Smooth muscle cell (in vitro differentiated cells): Measurements from ENCODE around the gene TXNRD3. TPM values are rescaled to one million over a fixed set of nuclear protein-coding genes. Genes with fewer than 3 reads are reported as not detected.
"Not testable (repeated sequence)": the region's sequence is repeated elsewhere in the genome, so short reads cannot be mapped to it uniquely, and the experiment has no call there.

Experiments
- DNase-seq: peaks from one replicate; lab custom pipeline; 2025; ENCODE audit not compliant: unreplicated experiment; lab: John Stamatoyannopoulos, UW
- H2AFZ ChIP-seq: fragments of 200-600 bp; sonication (generic); 2 replicates; pipeline ENCODE4 v1.6.0; 2016; ENCODE audit warnings: antibody characterized with exemption, low read depth, mild to moderate bottlenecking
- H3F3A ChIP-seq: fragments of 200-600 bp; sonication (generic); 2 replicates; pipeline ENCODE4 v1.6.0; 2017; ENCODE audit warnings: antibody characterized with exemption, low read depth
- H3K27ac ChIP-seq: fragments of 200-600 bp; sonication (generic); 2 replicates; pipeline ENCODE4 v1.5.1; 2016; ENCODE audit warnings: low read depth, mild to moderate bottlenecking
- H3K27me3 ChIP-seq: fragments of 200-600 bp; sonication (generic); 2 replicates; pipeline ENCODE4 v1.6.1; 2016; ENCODE audit warnings: low read depth, mild to moderate bottlenecking
- H3K36me3 ChIP-seq: fragments of 200-600 bp; sonication (generic); 2 replicates; pipeline ENCODE4 v1.5.1; 2016; ENCODE audit warnings: low read depth
- H3K4me1 ChIP-seq: fragments of 200-600 bp; sonication (generic); 2 replicates; pipeline ENCODE4 v1.5.1; 2016; ENCODE audit warnings: low read depth
- H3K4me2 ChIP-seq: fragments of 200-600 bp; sonication (generic); 2 replicates; pipeline ENCODE4 v1.6.0; 2016; ENCODE audit warnings: mild to moderate bottlenecking
- H3K4me3 ChIP-seq: fragments of 200-600 bp; sonication (generic); 2 replicates; pipeline ENCODE4 v1.5.1; 2016; ENCODE audit warnings: mild to moderate bottlenecking
- H3K79me2 ChIP-seq: fragments of 200-600 bp; sonication (generic); 2 replicates; pipeline ENCODE4 v1.6.0; 2016; ENCODE audit warnings: low read depth, mild to moderate bottlenecking
- H3K9ac ChIP-seq: fragments of 200-600 bp; sonication (generic); 2 replicates; pipeline ENCODE4 v1.6.0; 2016; ENCODE audit warnings: low read depth
- H3K9me3 ChIP-seq: fragments of 200-600 bp; sonication (generic); replicated peaks from 2 replicates; pipeline ENCODE4 v1.5.1; 2016; ENCODE audit warnings: low read depth
- H4K20me1 ChIP-seq: fragments of 200-600 bp; sonication (generic); 2 replicates; pipeline ENCODE4 v1.6.0; 2016; ENCODE audit warnings: low read depth
- WGBS: methylation state at CpG from one replicate; pipeline ENCODE4 v1.1.7; 2016; ENCODE audit warnings: low lambda C conversion rate; 5-methylcytosine and 5-hydroxymethylcytosine counted together
- polyA plus RNA-seq: library from polyadenylated mRNA; unstranded; fragments of >200 nt; fragmentation: Nextera tagmentation; extraction: Ambion mirVana; gene quantifications from 2 replicates; pipeline ENCODE4 v1.2.1, GENCODE V29; 2016
- total RNA-seq: library from RNA; depleted of rRNA; stranded (reverse); fragments of >200 nt; gene quantifications from 2 replicates; pipeline ENCODE4 v1.2.3, GENCODE V29; 2014
- TF ChIP-seq, protein P1 (sequence below): fragments of 200-600 bp; sonication (generic); IDR thresholded peaks from 2 replicates; pipeline ENCODE4 v1.5.1; 2017; ENCODE audit warnings: borderline replicate concordance, mild to moderate bottlenecking, antibody characterized with exemption; ENCODE audit not compliant: insufficient read depth, poor library complexity, severe bottlenecking

The TXNRD3 gene
- total and polyA plus RNA-seq, 2 experiments from 2014 or later: 13.7 to 27.2 TPM

GRCh38 chr3:126634803-126635202, 20.1 kb downstream of the TXNRD3 start:
- TF ChIP-seq, protein P1, sequence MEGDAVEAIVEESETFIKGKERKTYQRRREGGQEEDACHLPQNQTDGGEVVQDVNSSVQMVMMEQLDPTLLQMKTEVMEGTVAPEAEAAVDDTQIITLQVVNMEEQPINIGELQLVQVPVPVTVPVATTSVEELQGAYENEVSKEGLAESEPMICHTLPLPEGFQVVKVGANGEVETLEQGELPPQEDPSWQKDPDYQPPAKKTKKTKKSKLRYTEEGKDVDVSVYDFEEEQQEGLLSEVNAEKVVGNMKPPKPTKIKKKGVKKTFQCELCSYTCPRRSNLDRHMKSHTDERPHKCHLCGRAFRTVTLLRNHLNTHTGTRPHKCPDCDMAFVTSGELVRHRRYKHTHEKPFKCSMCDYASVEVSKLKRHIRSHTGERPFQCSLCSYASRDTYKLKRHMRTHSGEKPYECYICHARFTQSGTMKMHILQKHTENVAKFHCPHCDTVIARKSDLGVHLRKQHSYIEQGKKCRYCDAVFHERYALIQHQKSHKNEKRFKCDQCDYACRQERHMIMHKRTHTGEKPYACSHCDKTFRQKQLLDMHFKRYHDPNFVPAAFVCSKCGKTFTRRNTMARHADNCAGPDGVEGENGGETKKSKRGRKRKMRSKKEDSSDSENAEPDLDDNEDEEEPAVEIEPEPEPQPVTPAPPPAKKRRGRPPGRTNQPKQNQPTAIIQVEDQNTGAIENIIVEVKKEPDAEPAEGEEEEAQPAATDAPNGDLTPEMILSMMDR: no peak
- no peaks in the 10 kb centered on the region for H3K36me3 ChIP-seq
- no peak for DNase-seq
- H3K4me2 ChIP-seq: no peak overlapping the region
- no peak overlapping the region for H3K9ac ChIP-seq
- no peaks in the 10 kb centered on the region for H3K27me3 ChIP-seq
- H3K4me1 ChIP-seq: peaks cover 12% of the 10 kb centered on the region
- no peak overlapping the region for H3K27ac ChIP-seq
- H3K4me3 ChIP-seq: no peak overlapping the region
- no peaks in the 10 kb centered on the region for H3K9me3 ChIP-seq
- H3F3A ChIP-seq: no peaks in the 10 kb centered on the region
- no peaks in the 10 kb centered on the region for H3K79me2 ChIP-seq
- no peaks in the 10 kb centered on the region for H4K20me1 ChIP-seq
- 98% methylated on average over 5 of the region's 5 CpGs for WGBS
- H2AFZ ChIP-seq: no peak overlapping the region

- no peak overlapping the region for H3K4me2 ChIP-seq
- H3K9ac ChIP-seq: no peak overlapping the region
- 58% methylated on average over 2 of the region's 2 CpGs for WGBS
- H3F3A ChIP-seq: no peaks in the 10 kb centered on the region
- H2AFZ ChIP-seq: no peak overlapping the region
- H3K79me2 ChIP-seq: no peaks in the 10 kb centered on the region
- DNase-seq: no peak
- H3K9me3 ChIP-seq: no peaks in the 10 kb centered on the region
- no peaks in the 10 kb centered on the region for H4K20me1 ChIP-seq
- TF ChIP-seq, protein P1: no peak
- peaks cover 11% of the 10 kb centered on the region for H3K36me3 ChIP-seq
- H3K4me3 ChIP-seq: no peak overlapping the region
- peaks cover 14% of the 10 kb centered on the region for H3K4me1 ChIP-seq
- no peak overlapping the region for H3K27ac ChIP-seq
- H3K27me3 ChIP-seq: no peaks in the 10 kb centered on the region
Measured at GRCh38 chr3:126630020-126630419, 24.9 kb downstream of the TXNRD3 start.

DNA sequence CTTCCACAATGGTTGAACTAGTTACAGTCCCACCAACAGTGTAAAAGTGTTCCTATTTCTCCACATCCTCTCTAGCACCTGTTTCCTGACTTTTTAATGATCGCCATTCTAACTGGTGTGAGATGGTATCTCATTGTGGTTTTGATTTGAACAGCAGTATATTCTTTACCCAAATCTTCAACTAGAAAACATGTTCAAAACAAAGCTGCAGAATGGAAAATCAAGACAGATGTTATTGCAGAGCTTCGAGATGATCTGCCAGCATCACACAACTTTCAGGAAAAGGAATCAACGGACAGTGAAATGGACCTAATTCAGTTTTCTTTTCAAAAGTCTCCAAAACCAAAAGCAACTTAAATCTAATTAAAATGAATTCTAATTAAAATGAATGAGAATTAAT, 29.2 kb downstream of the TXNRD3 start:
- not testable (repeated sequence) for H3K27ac ChIP-seq, H2AFZ ChIP-seq, H4K20me1 ChIP-seq, H3K79me2 ChIP-seq, H3K4me3 ChIP-seq, H3K27me3 ChIP-seq, H3F3A ChIP-seq, H3K4me2 ChIP-seq, H3K9ac ChIP-seq, H3K9me3 ChIP-seq, DNase-seq
- H3K4me1 ChIP-seq: peaks cover 27% of the 10 kb centered on the region
- H3K36me3 ChIP-seq: peaks cover 11% of the 10 kb centered on the region
- 99% methylated on average over 3 of the region's 3 CpGs for WGBS

DNA sequence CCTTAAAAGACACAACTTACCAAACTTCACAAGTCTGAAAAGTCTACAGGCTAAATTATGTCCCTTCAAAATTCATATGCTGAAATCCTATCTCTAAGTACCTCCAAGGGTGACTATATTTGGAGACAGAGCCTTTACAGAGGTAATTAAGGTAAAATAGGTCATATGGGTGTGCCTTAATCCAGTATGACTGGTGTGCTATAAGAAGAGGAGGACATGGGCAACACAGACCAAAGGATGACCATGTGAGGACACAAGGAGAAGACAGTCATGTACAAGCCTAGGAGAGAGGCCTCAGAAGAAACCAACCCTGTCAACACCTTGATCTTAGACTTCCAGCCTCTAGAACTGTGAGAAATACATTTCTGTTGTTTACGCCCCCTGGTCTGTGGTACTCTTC, 32.2 kb downstream of the TXNRD3 start:
- Histone ChIP-seq H3K9ac (no peak overlapping the region), H3K27ac (peak overlapping the region; percentile 72), H3K79me2 (no peaks in the 10 kb centered on the region), H3K4me1 (peaks cover 18% of the 10 kb centered on the region), H2AFZ (no peak overlapping the region), H3K27me3 (no peaks in the 10 kb centered on the region), H3K9me3 (no peaks in the 10 kb centered on the region), H3K36me3 (no peaks in the 10 kb centered on the region), H3F3A (peaks cover 5% of the 10 kb centered on the region), H3K4me3 (no peak overlapping the region), H4K20me1 (no peaks in the 10 kb centered on the region), H3K4me2 (peak overlapping the region; percentile 75)
- no peak for DNase-seq
- 100% methylated on average over 1 of the region's 1 CpG for WGBS
- TF ChIP-seq, protein P1: no peak
